Activated T-cell treated with anti-CD3 and anti-CD28 coated beads for 1 hour (primary cell): Measurements from ENCODE around the gene GLRA1.
"Not testable (repeated sequence)": the region's sequence is repeated elsewhere in the genome, so short reads cannot be mapped to it uniquely, and the experiment has no call there.

Experiments used
- DNase-seq: peaks from one replicate; pipeline ENCODE4 v3.0.0-alpha.2; 2020; ENCODE audit warnings: low read depth

GLRA1 gene

GRCh38 chr5:151917904-151918303 lies 6.7 kb downstream of the GLRA1 start:
- DNase-seq = no peak

DNA sequence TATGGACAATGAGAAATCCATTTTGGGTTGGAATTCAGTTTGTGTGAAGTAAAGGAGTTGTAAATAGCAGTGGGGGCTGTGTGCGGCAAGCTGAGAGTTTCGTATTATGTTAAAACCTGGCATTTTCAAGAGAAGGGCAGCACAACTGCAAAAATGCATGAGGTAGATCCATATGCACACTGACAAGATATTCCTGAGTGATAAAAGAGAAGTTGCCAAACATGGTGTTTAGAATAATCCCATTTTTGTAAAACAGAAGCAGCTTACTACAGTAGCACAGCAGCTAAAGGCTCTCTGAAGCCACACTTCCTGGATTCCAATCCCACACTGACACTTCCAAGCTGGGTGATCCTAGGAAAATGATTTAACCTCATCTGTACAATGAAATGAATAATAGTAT lies 11.2 kb downstream of the GLRA1 start:
- no peak for DNase-seq

DNA sequence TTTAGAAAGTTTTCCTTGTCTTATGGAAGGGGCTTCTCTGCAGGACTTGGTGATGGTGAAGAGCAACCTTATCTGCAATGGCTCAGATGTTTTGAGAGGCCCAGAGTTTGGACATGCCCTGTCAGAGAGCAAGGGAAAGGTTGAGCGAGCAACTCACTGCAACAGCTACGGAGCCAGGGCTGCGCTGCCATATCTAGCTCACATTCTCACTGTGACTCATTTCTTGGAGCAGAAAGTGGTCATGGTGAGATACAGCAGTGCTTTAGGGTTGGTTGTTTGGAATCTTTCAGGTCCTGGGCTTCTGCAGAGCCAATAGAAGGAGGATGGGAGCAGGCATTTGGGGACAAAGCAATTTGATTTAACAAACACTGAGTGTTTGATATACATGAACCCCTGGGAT lies 12.3 kb downstream of the GLRA1 start:
- no peak for DNase-seq

- DNase-seq = no peak
Measured at GRCh38 chr5:151911011-151911410, 13.6 kb downstream of the GLRA1 start.

- no peak for DNase-seq
Measured at GRCh38 chr5:151909628-151910027, 15.0 kb downstream of the GLRA1 start.

- no peak for DNase-seq
Measured at GRCh38 chr5:151906246-151906645, 18.4 kb downstream of the GLRA1 start.

GRCh38 chr5:151905557-151905961 lies 19.1 kb downstream of the GLRA1 start:
- no peak for DNase-seq

DNA sequence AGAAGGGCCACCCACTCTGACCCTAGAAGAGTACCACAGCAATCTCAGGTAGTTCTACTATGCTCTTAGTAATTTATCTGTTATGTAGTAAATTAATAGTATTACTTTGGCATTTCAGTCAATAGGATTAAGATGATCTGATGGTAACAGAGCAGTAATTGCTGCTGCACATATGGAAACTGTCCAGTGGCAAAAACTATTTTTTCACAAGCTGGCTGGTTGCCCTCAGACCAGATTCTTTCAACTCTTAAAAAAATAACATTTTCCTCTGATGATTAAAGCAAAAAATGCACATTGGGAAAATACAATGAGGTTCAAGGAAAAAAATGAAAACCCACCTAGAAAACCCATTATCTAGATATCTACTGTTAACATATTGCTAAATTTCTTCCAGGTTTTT lies 19.7 kb downstream of the GLRA1 start:
- DNase-seq = no peak

DNA sequence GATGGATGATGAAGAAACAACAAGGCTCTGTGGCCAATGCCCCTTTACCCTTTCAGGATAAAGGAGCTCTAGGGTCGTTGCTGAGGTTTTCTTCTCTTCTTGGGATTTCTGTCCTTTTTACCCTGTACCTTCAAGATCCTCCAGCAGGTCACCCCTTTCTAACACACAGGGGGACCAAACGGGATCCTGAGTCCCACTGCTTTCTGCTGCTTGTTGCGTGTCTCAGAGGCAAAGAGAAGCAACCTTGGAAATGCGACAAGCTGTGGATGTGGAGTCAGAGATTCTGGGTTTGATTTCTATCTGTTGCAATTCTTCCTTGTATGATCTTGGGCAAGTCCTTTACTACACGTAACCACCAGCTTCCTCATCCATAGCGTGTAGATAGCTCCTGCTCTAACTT lies 20.5 kb downstream of the GLRA1 start:
- no peak for DNase-seq

- no peak for DNase-seq
Measured at GRCh38 chr5:151903243-151903653, 21.4 kb downstream of the GLRA1 start.

GRCh38 chr5:151902215-151902614 lies 22.4 kb downstream of the GLRA1 start:
- DNase-seq = no peak

DNA sequence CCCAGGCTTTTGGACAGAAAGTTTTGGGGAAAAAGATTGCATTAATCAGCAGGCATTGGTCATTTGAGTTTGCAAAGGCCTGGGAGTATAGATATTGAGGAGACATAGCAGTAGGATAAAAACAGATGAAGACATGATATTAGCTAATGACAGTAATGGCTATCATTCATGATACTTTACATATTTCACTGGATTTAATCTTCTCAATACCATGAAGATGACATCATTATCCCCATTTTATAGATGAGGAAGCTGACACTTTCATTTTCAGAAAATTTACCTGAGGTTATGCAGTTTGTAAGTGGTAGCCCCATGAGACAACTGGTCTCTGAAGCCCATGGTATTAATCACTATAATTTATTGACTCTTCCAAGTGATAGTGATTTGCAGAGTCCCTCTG lies 23.0 kb downstream of the GLRA1 start:
- DNase-seq = no peak

DNA sequence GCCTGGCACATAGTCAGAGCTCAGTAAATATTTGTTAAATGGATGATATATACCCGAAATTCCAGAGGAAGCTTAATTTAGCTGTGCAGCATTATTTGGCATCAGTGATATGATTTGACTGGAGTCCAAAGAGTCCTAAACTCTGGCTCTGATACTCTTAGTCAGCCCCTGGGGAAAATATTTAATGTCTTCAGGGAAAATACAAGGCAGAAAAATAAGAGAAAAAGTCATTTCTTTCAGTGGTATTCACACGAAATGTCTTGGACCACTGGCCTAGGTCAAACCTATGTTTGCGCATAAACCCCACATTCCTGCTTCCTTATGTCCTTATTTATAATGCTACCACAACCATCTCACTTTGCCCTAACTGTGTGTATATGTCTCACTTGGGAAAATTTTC lies 23.8 kb downstream of the GLRA1 start:
- no peak for DNase-seq

- DNase-seq = no peak
Measured at GRCh38 chr5:151899399-151899798, 25.3 kb downstream of the GLRA1 start.

GRCh38 chr5:151897896-151898295 lies 26.8 kb downstream of the GLRA1 start:
- DNase-seq = no peak

DNA sequence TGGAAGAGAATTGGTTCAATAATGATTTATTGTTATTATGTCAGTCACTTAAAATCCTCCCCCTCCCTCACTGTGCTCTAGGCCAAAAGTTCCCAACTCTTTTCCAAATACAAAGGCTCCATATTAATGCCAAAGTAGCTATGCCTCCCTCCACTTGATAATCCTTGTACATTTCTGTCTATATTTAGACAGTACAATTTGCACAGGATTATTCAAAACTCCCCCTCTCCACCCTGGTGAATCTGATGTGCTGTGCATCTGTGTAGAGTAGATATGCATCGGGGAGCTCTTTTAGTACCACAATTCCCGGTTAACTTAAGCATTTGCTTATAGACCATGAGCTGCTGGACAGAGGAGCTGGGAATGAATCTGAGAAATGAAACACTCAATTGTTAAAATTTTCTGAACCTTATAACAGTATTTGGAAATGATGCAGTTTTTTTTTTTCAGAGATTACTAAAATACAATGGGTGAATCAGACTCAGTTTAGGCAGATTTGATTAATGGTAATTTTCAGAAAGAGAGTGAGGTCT lies 27.6 kb downstream of the GLRA1 start:
- DNase-seq = no peak

- DNase-seq = no peak
Measured at GRCh38 chr5:151896031-151896691, 28.5 kb downstream of the GLRA1 start.

DNA sequence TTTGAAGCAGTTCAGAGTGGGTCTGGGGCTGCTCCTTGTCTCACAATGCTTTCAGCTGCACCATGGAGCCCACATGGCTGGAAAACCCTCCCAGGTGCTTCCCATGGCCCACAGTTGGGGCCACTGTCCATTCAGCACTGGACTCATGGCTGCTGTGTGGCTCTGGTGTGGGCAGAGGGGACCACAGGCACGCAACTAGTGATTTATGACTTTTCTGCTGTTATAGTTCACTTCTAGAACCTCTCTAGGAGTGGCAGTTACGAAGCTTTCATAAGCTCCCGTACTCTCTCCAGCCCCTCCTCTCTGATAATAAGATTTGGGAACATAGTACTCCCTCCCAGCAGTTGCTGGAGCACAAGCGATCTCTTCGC lies 29.0 kb downstream of the GLRA1 start:
- no peak for DNase-seq

DNA sequence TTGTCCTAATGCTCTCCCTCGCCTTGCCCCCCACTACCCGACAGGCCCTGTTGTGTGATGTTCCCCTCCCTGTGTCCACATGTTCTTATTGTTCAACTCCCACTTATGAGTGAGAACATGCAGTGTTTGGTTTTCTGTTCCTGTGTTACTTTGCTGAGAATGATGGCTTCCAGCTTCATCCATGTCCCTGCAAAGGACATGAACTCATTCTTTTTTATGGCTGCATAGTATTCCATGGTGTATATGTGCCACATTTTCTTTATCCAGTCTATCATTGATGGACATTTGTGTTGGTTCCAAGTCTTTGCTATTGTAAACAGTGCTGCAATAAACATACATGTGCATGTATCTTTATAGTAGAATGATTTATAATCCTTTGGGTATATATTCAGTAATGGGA lies 31.2 kb downstream of the GLRA1 start:
- not testable (repeated sequence) for DNase-seq

DNA sequence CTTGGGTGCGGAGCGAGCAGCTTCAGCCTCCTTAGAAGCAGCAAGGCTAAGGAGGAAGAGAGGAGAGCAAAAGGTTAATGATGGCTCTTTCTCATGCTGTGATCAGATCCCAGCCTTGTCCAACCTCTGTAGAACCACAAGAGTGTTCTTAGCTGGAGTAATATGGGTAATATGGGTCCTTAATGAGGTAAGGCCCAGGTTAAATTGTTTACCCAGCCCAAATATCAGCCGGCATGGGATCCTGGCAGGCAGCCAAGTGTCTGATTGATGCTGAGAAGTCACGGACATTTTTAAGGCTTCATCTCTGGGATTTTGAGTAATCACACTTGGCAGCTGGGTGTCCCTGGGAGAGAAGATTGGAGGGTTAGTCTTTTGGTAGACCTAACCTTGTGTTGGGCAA lies 32.3 kb downstream of the GLRA1 start:
- no peak for DNase-seq

DNA sequence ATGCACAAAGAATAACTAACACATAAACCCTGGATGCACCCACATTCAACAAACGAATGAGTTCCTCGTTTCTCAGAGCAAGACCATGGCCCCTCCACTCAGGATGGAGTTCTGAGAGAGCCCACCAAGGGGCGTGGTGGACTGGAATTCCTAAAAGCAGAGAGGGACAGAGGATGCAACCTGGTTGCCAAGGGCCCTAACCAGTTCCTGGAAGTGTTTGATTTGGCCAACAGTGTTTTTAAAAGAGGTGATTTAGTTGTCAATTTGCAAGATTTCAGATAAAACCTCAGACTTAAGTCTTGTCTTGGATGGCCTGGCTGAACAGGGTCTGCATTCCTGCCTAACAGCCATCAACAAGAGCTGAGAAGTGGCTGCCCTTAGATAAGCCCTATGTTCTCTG lies 34.4 kb downstream of the GLRA1 start:
- DNase-seq = no peak

GRCh38 chr5:151889614-151890013 lies 35.0 kb downstream of the GLRA1 start:
- DNase-seq = no peak

- DNase-seq = no peak
Measured at GRCh38 chr5:151886546-151887275, 37.9 kb downstream of the GLRA1 start.
